ENCODE measurements around the gene KIRREL3. TPM values are rescaled to one million over a fixed set of nuclear protein-coding genes. Genes with fewer than 3 reads are reported as not detected.

Gene KIRREL3
- total and polyA plus RNA-seq, 9 donors, result 0.25 to 5.3 (median 0.48) TPM

GRCh38 chr11:126834149-126834548, 166.4 kb downstream of the KIRREL3 start:
- H3K4me3 ChIP-seq, result no peak overlapping the region
- no peaks in the 10 kb centered on the region for H3K4me1 ChIP-seq (ENCODE audit: insufficient read depth)
- H3K27ac ChIP-seq, result no peak overlapping the region
- intact Hi-C loops (cut with DNase I), result no loop called here
- H3K27me3 ChIP-seq, result no peaks in the 10 kb centered on the region
- 37 to 54% (median 38%) methylated on average over 5 of the region's 5 CpGs for WGBS, 3 donors
- H3K9me3 ChIP-seq, result no peaks in the 10 kb centered on the region
- TF ChIP-seq EP300 (IDR thresholded peaks at IDR 0.05) (no peak), CTCF (IDR thresholded peaks at IDR 0.05) (no peak), POLR2A (IDR thresholded peaks at IDR 0.05) (no peak)
- no peaks in the 10 kb centered on the region for H3K36me3 ChIP-seq
- no peak for DNase-seq

GRCh38 chr11:126833065-126833464, 167.5 kb downstream of the KIRREL3 start:
- TF ChIP-seq CTCF (IDR thresholded peaks at IDR 0.05), result no peak
- no peak for TF ChIP-seq POLR2A (IDR thresholded peaks at IDR 0.05)
- no peak for TF ChIP-seq EP300 (IDR thresholded peaks at IDR 0.05)

GRCh38 chr11:126832387-126832786, 168.2 kb downstream of the KIRREL3 start:
- Histone ChIP-seq H3K9me3 (no peaks in the 10 kb centered on the region), H3K27me3 (no peaks in the 10 kb centered on the region), H3K4me1 (ENCODE audit: insufficient read depth) (no peaks in the 10 kb centered on the region), H3K27ac (no peak overlapping the region), H3K4me3 (no peak overlapping the region), H3K36me3 (no peaks in the 10 kb centered on the region)
- intact Hi-C loops (cut with DNase I), result no loop called here
- WGBS, 3 donors, result 52 to 72% (median 56%) methylated on average over 6 of the region's 6 CpGs
- no peak for DNase-seq
- no peak for TF ChIP-seq CTCF (IDR thresholded peaks at IDR 0.05)
- TF ChIP-seq POLR2A (IDR thresholded peaks at IDR 0.05), result no peak
- no peak for TF ChIP-seq EP300 (IDR thresholded peaks at IDR 0.05)

More at GRCh38 chr11:126833065-126833464, 167.5 kb downstream of the KIRREL3 start:
- 86 to 98% (median 89%) methylated on average over 1 of the region's 1 CpG for WGBS, 3 donors
- Histone ChIP-seq H3K36me3 (no peaks in the 10 kb centered on the region), H3K27ac (no peak overlapping the region), H3K9me3 (no peaks in the 10 kb centered on the region), H3K27me3 (no peaks in the 10 kb centered on the region), H3K4me3 (no peak overlapping the region), H3K4me1 (ENCODE audit: insufficient read depth) (no peaks in the 10 kb centered on the region)
- DNase-seq, result no peak
- intact Hi-C loops (cut with DNase I), result no loop called here

GRCh38 chr11:126830216-126830806, 170.3 kb downstream of the KIRREL3 start:
- intact Hi-C loops (cut with DNase I), result no loop called here
- no peaks in the 10 kb centered on the region for H3K9me3 ChIP-seq
- DNase-seq, result no peak
- no peak overlapping the region for H3K27ac ChIP-seq
- no peak overlapping the region for H3K4me3 ChIP-seq
- TF ChIP-seq CTCF (IDR thresholded peaks at IDR 0.05) (no peak), EP300 (IDR thresholded peaks at IDR 0.05) (no peak)
- no peaks in the 10 kb centered on the region for H3K4me1 ChIP-seq (ENCODE audit: insufficient read depth)
- H3K36me3 ChIP-seq, result no peaks in the 10 kb centered on the region
- 72 to 78% (median 72%) methylated on average over 7 of the region's 7 CpGs for WGBS, 3 donors
- no peaks in the 10 kb centered on the region for H3K27me3 ChIP-seq

All from ovary (tissue), 9 donors.